22Rv1 (cell line): Measurements from ENCODE around the gene SEPTIN12.

Source experiments
- ZFX ChIP-seq: fragments of 450-650 bp; IDR thresholded peaks from 2 replicates; pipeline ENCODE4 v1.6.1; 2017; ENCODE audit warnings: antibody characterized with exemption, borderline replicate concordance
- TF ChIP-seq, protein P1 (sequence below): fragments of 450-650 bp; IDR thresholded peaks from 2 replicates; pipeline ENCODE4 v1.5.1; 2017; ENCODE audit warnings: mild to moderate bottlenecking

DNA sequence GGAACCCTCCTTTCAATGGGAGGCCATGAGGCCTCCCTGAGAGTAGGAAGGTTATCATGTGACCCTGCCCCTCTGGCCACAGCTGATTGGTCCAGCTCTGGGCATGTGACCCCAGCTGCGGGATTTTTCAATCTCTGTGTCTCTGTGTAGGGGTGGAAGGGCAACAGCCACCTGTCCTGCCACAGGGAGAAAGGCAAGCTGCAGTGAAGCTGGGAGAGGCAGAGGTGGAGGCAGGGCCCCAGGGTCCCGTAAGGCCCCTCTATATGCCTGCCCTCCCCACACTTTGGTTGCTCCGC is 42.9 kb downstream of the SEPTIN12 start:
- TF ChIP-seq, protein P1, sequence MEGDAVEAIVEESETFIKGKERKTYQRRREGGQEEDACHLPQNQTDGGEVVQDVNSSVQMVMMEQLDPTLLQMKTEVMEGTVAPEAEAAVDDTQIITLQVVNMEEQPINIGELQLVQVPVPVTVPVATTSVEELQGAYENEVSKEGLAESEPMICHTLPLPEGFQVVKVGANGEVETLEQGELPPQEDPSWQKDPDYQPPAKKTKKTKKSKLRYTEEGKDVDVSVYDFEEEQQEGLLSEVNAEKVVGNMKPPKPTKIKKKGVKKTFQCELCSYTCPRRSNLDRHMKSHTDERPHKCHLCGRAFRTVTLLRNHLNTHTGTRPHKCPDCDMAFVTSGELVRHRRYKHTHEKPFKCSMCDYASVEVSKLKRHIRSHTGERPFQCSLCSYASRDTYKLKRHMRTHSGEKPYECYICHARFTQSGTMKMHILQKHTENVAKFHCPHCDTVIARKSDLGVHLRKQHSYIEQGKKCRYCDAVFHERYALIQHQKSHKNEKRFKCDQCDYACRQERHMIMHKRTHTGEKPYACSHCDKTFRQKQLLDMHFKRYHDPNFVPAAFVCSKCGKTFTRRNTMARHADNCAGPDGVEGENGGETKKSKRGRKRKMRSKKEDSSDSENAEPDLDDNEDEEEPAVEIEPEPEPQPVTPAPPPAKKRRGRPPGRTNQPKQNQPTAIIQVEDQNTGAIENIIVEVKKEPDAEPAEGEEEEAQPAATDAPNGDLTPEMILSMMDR = no peak
- no peak for TF ChIP-seq ZFX
